Pericardium fibroblast (primary cell): ENCODE results near the gene CEBPZOS. TPM values are rescaled to one million over a fixed set of nuclear protein-coding genes. Genes with fewer than 3 reads are reported as not detected.

Source experiments
- total RNA-seq: library from RNA; depleted of rRNA; stranded (reverse); fragments of >200 nt; gene quantifications from 2 replicates; pipeline ENCODE4 v1.2.3, GENCODE V29; 2015

Gene CEBPZOS
- 17.2 and 21.6 TPM in 2 replicates for total RNA-seq

GRCh38 chr2:37196320-37197195 is at the start of gene CEBPZOS:
Gene CEBPZOS, plus strand, starts transcription at chr2:37196496. Its CDS starts 3,209 bp downstream, at chr2:37199705.

DNA sequence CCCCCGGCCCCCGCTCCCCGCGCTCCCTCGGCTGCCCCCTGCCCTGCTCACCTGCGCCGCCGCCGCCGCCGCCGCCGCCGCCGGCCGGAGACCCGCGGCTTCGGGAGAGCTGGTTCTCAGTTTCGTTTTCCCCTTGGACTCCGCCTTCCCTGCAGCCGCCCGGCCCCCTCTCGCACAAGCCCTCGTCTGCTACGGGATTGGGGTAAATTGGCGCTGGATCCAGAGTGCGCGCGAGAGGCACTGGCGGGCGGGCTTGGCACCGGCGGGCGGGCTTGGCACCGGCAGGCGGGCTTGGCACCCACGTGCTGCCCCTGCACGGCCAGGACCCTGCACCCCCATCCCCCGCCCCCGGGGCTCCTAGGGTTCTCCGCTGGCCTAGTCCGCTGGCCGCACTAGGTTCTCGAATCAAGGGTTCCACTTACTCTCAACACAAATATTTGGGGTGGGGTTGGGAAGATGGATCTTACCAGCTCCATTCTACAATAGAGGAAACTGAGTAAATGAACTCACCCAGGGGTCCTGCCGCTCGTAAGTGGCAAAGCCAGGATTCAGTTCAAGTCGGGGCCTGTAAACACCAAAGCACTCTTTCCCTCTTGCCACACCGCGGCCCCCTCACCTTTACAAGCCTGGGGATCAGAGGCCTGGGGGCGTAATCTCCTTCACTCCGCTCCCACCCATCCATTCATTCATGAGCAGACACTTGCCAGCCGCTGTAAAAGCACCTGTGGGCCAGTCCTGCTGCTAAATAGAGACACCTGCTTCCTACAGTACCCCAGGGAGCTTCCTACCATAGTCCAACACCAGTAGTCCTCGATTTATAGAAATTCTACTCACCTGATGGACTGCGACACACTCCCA is 39.2 kb upstream of the CEBPZOS start, which contains the start of gene EIF2AK2:
TSS of gene EIF2AK2 (minus strand) at position 124 of the 858 bp plus-strand sequence. CDS start 9,174 bp downstream, outside the sequence.

GRCh38 chr2:37188570-37188969 is 7.7 kb upstream of the CEBPZOS start, which contains the start of gene SULT6B1:
Gene SULT6B1, minus strand, starts transcription at chr2:37188670. Its CDS starts 30 bp downstream, at chr2:37188640.

GRCh38 chr2:37231241-37232130 is 35.2 kb downstream of the CEBPZOS start, which contains the start of the genes CEBPZ and NDUFAF7:
Gene CEBPZ, minus strand, starts transcription at chr2:37231596. Its CDS starts 29 bp downstream, at chr2:37231567.
Gene NDUFAF7, plus strand, starts transcription at chr2:37231658. Its CDS starts 48 bp downstream, at chr2:37231706.

Other genes with a start within 250 kb of the CEBPZOS start
- 7.9 and 12.0 TPM in 2 replicates for gene STRN, start 230.0 kb upstream of the CEBPZOS start, total RNA-seq
- gene HEATR5B, start 112.1 kb upstream of the CEBPZOS start, total RNA-seq: 7.5 and 9.2 TPM in 2 replicates
- 2.6 and 5.8 TPM in 2 replicates for gene GPATCH11, start 112.0 kb upstream of the CEBPZOS start, total RNA-seq
- 12.3 and 19.3 TPM in 2 replicates for gene EIF2AK2, start 39.5 kb upstream of the CEBPZOS start, total RNA-seq
- not detected in 2 replicates for gene SULT6B1, start 7.8 kb upstream of the CEBPZOS start, total RNA-seq
- gene CEBPZ, start 35.1 kb downstream of the CEBPZOS start, total RNA-seq: 19.7 and 28.6 TPM in 2 replicates
- 9.9 and 15.5 TPM in 2 replicates for gene NDUFAF7, start 35.2 kb downstream of the CEBPZOS start, total RNA-seq
- 29.2 and 34.2 TPM in 2 replicates for gene PRKD3, start 128.3 kb downstream of the CEBPZOS start, total RNA-seq
- gene QPCT, start 148.1 kb downstream of the CEBPZOS start, total RNA-seq: 2.8 and 9.0 TPM in 2 replicates